H9 (cell line): ENCODE data around the gene THRB. TPM values are rescaled to one million over a fixed set of nuclear protein-coding genes. Genes with fewer than 3 reads are reported as not detected.
"Not testable (repeated sequence)": the region's sequence is repeated elsewhere in the genome, so short reads cannot be mapped to it uniquely, and the experiment has no call there.

ENCODE experiments used
- DNase-seq: peaks from one replicate; pipeline ENCODE4 v3.0.0-alpha.2; 2017
- H2AFZ ChIP-seq: one replicate; pipeline ENCODE4 v1.6.1; 2013; ENCODE audit warnings: mild to moderate bottlenecking, low read length, control low read depth, moderate library complexity
- H2AK5ac ChIP-seq: 2 replicates; pipeline ENCODE4 v1.6.1; 2013; ENCODE audit warnings: low read length, control low read depth, mixed read lengths; ENCODE audit not compliant: insufficient read length
- H2BK120ac ChIP-seq: one replicate; pipeline ENCODE4 v1.6.1; 2013; ENCODE audit warnings: low read depth, mild to moderate bottlenecking, low read length, control low read depth, inconsistent platforms; ENCODE audit not compliant: poor library complexity, severe bottlenecking
- H2BK12ac ChIP-seq: 2 replicates; pipeline ENCODE4 v1.6.1; 2013; ENCODE audit warnings: low read length, control low read depth, mixed read lengths, low read depth; ENCODE audit not compliant: insufficient read length
- H2BK15ac ChIP-seq: 2 replicates; pipeline ENCODE4 v1.6.1; 2013; ENCODE audit warnings: low read depth, low read length, control low read depth
- H2BK20ac ChIP-seq: one replicate; pipeline ENCODE4 v1.6.1; 2013; ENCODE audit warnings: low read depth, mild to moderate bottlenecking, low read length, control low read depth, inconsistent platforms; ENCODE audit not compliant: poor library complexity, severe bottlenecking
- H2BK5ac ChIP-seq: 2 replicates; pipeline ENCODE4 v1.6.1; 2013; ENCODE audit warnings: low read length, control low read depth, mixed read lengths; ENCODE audit not compliant: insufficient read length
- H3K14ac ChIP-seq: 2 replicates; pipeline ENCODE4 v1.6.1; 2013; ENCODE audit warnings: low read length, control low read depth; ENCODE audit not compliant: insufficient read depth
- H3K18ac ChIP-seq: 2 replicates; pipeline ENCODE4 v1.6.1; 2013; ENCODE audit warnings: low read depth, mild to moderate bottlenecking, mixed read lengths, low read length, control low read depth; ENCODE audit not compliant: insufficient read length
- H3K23ac ChIP-seq: 2 replicates; pipeline ENCODE4 v1.6.1; 2013; ENCODE audit warnings: low read length, control low read depth, mixed read lengths, low read depth; ENCODE audit not compliant: insufficient read length
- H3K23me2 ChIP-seq: 2 replicates; pipeline ENCODE4 v1.6.1; 2013; ENCODE audit warnings: low read depth, mild to moderate bottlenecking, mixed read lengths, low read length, control low read depth; ENCODE audit not compliant: insufficient read length, poor library complexity, severe bottlenecking
- H3K27ac ChIP-seq: 2 replicates; pipeline ENCODE4 v1.5.1; 2013; ENCODE audit warnings: low read length, control low read depth, mixed read lengths, low read depth; ENCODE audit not compliant: insufficient read length
- H3K27me3 ChIP-seq: 2 replicates; pipeline ENCODE4 v1.6.1; 2013; ENCODE audit warnings: low read length, control low read depth, inconsistent platforms; ENCODE audit not compliant: insufficient read depth
- H3K4ac ChIP-seq: 2 replicates; pipeline ENCODE4 v1.6.1; 2013; ENCODE audit warnings: low read depth, mild to moderate bottlenecking, control low read depth, inconsistent platforms, low read length, moderate library complexity
- H3K4me1 ChIP-seq: 2 replicates; pipeline ENCODE4 v1.6.1; 2013; ENCODE audit warnings: low read length, control low read depth, inconsistent platforms; ENCODE audit not compliant: insufficient read depth
- H3K4me2 ChIP-seq: 2 replicates; pipeline ENCODE4 v1.6.1; 2013; ENCODE audit warnings: low read length, control low read depth, mixed read lengths; ENCODE audit not compliant: insufficient read length, insufficient read depth
- H3K56ac ChIP-seq: 2 replicates; pipeline ENCODE4 v1.6.1; 2013; ENCODE audit warnings: low read depth, mild to moderate bottlenecking, mixed read lengths, low read length, control low read depth; ENCODE audit not compliant: insufficient read length
- H3K79me1 ChIP-seq: 2 replicates; pipeline ENCODE4 v1.6.1; 2013; ENCODE audit warnings: low read depth, mild to moderate bottlenecking, moderate library complexity, low read length, control low read depth, inconsistent platforms; ENCODE audit not compliant: insufficient read depth, poor library complexity, severe bottlenecking
- H3K79me2 ChIP-seq: 2 replicates; pipeline ENCODE4 v1.6.1; 2013; ENCODE audit warnings: low read length, control low read depth, inconsistent platforms; ENCODE audit not compliant: insufficient read depth
- H3K9ac ChIP-seq: 2 replicates; pipeline ENCODE4 v1.6.1; 2013; ENCODE audit warnings: low read length, control low read depth, mixed read lengths; ENCODE audit not compliant: insufficient read length; ENCODE audit errors: extremely low read depth
- H3K9me3 ChIP-seq: one replicate; pipeline ENCODE4 v1.6.1; 2013; ENCODE audit warnings: low read depth, low read length, inconsistent platforms; ENCODE audit not compliant: control insufficient read depth
- H3T11ph ChIP-seq: one replicate; pipeline ENCODE4 v1.6.1; 2013; ENCODE audit warnings: mild to moderate bottlenecking, low read length, control low read depth, inconsistent platforms
- H4K20me1 ChIP-seq: one replicate; pipeline ENCODE4 v1.6.1; 2013; ENCODE audit not compliant: control insufficient read depth, insufficient read length, insufficient read depth
- H4K5ac ChIP-seq: 2 replicates; pipeline ENCODE4 v1.6.1; 2013; ENCODE audit warnings: low read depth, mild to moderate bottlenecking, mixed read lengths, low read length, control low read depth; ENCODE audit not compliant: insufficient read length
- H4K8ac ChIP-seq: replicated peaks from 2 replicates; pipeline ENCODE4 v1.6.1; 2013; ENCODE audit warnings: low read length, control low read depth, mixed read lengths, low read depth; ENCODE audit not compliant: insufficient read length
- H4K91ac ChIP-seq: 2 replicates; pipeline ENCODE4 v1.6.1; 2013; ENCODE audit warnings: low read depth, mild to moderate bottlenecking, moderate library complexity, mixed read lengths, low read length, control low read depth; ENCODE audit not compliant: insufficient read length
- H3K27ac Mint-ChIP-seq, 3 experiments: 2 replicates in 2 of 3; 3 replicates in 1 of 3; pipeline ENCODE4 v1.8.0; 2020 to 2021; ENCODE audit warnings: mixed read lengths in 3 of 3, mild to moderate bottlenecking in 1 of 3, moderate library complexity in 1 of 3
- H3K27me3 Mint-ChIP-seq: 2 replicates; pipeline ENCODE4 v1.8.0; 2021; ENCODE audit warnings: low read depth, mild to moderate bottlenecking, moderate library complexity, mixed read lengths
- H3K36me3 Mint-ChIP-seq, 3 experiments: 2 replicates in 2 of 3; 3 replicates in 1 of 3; pipeline ENCODE4 v1.8.0; 2020 to 2021; ENCODE audit warnings: low read depth in 3 of 3, mixed read lengths in 3 of 3; ENCODE audit not compliant: insufficient read depth in 1 of 3
- H3K4me1 Mint-ChIP-seq, 2 experiments: 2 replicates each; pipeline ENCODE4 v1.8.0; 2020; ENCODE audit warnings: mixed read lengths in 2 of 2
- H3K4me3 Mint-ChIP-seq, 2 experiments: 2 replicates in 1 of 2; 3 replicates in 1 of 2; pipeline ENCODE4 v1.8.0; 2020 to 2021; ENCODE audit warnings: mild to moderate bottlenecking in 2 of 2, mixed read lengths in 2 of 2, moderate library complexity in 1 of 2
- H3K9me3 Mint-ChIP-seq, 2 experiments: 2 replicates in 1 of 2; 3 replicates in 1 of 2; pipeline ENCODE4 v1.8.0; 2020; ENCODE audit warnings: mild to moderate bottlenecking in 2 of 2, mixed read lengths in 2 of 2, moderate library complexity in 1 of 2
- WGBS: extraction: QIAGEN DNeasy Blood & Tissue Kit; methylation state at CpG from one replicate; pipeline ENCODE4 v1.1.7; 2013; ENCODE audit warnings: missing lambda C conversion rate, low lambda C conversion rate, mixed read lengths; ENCODE audit not compliant: insufficient read length; ENCODE audit errors: extremely low coverage; 5-methylcytosine and 5-hydroxymethylcytosine counted together
- total RNA-seq: library from RNA; stranded (reverse); gene quantifications from 2 replicates; pipeline ENCODE4 v1.2.1, GENCODE V29; 2021
- TF ChIP-seq, protein P1 (sequence below): fragments of 200-600 bp; sonication (generic); conservative IDR thresholded peaks from 3 replicates; pipeline ENCODE4 v1.8.0; 2021; ENCODE audit warnings: antibody characterized with exemption, mild to moderate bottlenecking

THRB gene
- total RNA-seq, 1 experiment from 2014 or later, result 8.6 TPM

DNA sequence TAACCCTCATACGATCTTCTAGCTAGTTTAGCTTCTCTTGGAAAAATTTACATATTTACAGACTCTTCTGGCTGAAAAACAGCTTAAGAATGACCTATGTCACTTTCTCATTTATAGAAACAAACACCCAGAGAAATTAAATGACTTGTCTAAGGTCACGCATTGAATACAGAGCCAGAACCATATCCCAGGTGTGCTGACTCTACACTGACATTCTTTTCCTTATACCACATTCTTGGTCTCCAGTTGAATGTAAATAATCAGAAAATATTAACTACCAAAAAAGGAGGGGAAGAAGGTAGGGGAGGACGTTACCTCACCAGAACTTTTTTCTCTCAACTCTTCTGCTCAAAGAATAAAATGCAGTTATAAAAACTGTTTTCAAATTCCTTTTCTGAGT is 95.0 kb downstream of the THRB start:
- H3K27me3 Mint-ChIP-seq, result peaks cover 35% of the 10 kb centered on the region
- no peak overlapping the region for H3K27ac Mint-ChIP-seq
- Histone ChIP-seq H2BK15ac (no peak overlapping the region), H3K9ac (no peak overlapping the region), H2BK120ac (no peak overlapping the region), H4K8ac (no peak overlapping the region), H2BK20ac (no peak overlapping the region), H4K20me1 (no peaks in the 10 kb centered on the region), H3K79me1 (no peaks in the 10 kb centered on the region), H4K5ac (no peak overlapping the region), H3K4me1 (no peaks in the 10 kb centered on the region; the same call in 1 of the 2 replicates), H3K23ac (no peak overlapping the region), H3K27ac (no peak overlapping the region), H4K91ac (no peak overlapping the region), H2AFZ (no peak overlapping the region), H2BK5ac (no peak overlapping the region), H3T11ph (no peak overlapping the region), H3K56ac (no peak overlapping the region), H3K79me2 (no peaks in the 10 kb centered on the region), H2AK5ac (no peak overlapping the region), H3K18ac (no peak overlapping the region), H3K14ac (no peak overlapping the region), H3K27me3 (peaks cover 2% of the 10 kb centered on the region; the same call in 1 of the 2 replicates), H3K4ac (no peak overlapping the region), H3K23me2 (no peaks in the 10 kb centered on the region), H2BK12ac (no peak overlapping the region), H3K4me2 (no peak overlapping the region), H3K9me3 (no peaks in the 10 kb centered on the region)
- WGBS, result no CpG with 5 or more reads among the region's 3 CpGs
- TF ChIP-seq, protein P1, sequence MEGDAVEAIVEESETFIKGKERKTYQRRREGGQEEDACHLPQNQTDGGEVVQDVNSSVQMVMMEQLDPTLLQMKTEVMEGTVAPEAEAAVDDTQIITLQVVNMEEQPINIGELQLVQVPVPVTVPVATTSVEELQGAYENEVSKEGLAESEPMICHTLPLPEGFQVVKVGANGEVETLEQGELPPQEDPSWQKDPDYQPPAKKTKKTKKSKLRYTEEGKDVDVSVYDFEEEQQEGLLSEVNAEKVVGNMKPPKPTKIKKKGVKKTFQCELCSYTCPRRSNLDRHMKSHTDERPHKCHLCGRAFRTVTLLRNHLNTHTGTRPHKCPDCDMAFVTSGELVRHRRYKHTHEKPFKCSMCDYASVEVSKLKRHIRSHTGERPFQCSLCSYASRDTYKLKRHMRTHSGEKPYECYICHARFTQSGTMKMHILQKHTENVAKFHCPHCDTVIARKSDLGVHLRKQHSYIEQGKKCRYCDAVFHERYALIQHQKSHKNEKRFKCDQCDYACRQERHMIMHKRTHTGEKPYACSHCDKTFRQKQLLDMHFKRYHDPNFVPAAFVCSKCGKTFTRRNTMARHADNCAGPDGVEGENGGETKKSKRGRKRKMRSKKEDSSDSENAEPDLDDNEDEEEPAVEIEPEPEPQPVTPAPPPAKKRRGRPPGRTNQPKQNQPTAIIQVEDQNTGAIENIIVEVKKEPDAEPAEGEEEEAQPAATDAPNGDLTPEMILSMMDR, result no peak
- peaks cover 0 to 13% (median 0%) of the 10 kb centered on the region in 3 experiments; a peak in 2 of 7 replicates for H3K36me3 Mint-ChIP-seq
- peaks cover 24 to 26% of the 10 kb centered on the region in 2 experiments for H3K4me1 Mint-ChIP-seq
- no peak overlapping the region for H3K4me3 Mint-ChIP-seq
- no peak for DNase-seq
- peaks cover 5 to 6% of the 10 kb centered on the region in 2 experiments; a peak in 2 of 5 replicates for H3K9me3 Mint-ChIP-seq

- not testable (repeated sequence) for H2BK15ac ChIP-seq, H2BK12ac ChIP-seq, H4K8ac ChIP-seq, H3K27me3 ChIP-seq, H3K4me3 Mint-ChIP-seq, H2BK20ac ChIP-seq, H3K9ac ChIP-seq, H3K4me2 ChIP-seq, H3K18ac ChIP-seq, H3K23ac ChIP-seq, H4K5ac ChIP-seq, H3K4ac ChIP-seq, H3K79me1 ChIP-seq, H2BK5ac ChIP-seq, H3T11ph ChIP-seq, H4K91ac ChIP-seq, H3K36me3 Mint-ChIP-seq, H3K14ac ChIP-seq, H4K20me1 ChIP-seq, H3K23me2 ChIP-seq, H2AK5ac ChIP-seq, DNase-seq, H3K4me1 ChIP-seq, H3K9me3 Mint-ChIP-seq, H2BK120ac ChIP-seq, H3K27ac ChIP-seq, H3K56ac ChIP-seq, H2AFZ ChIP-seq, H3K9me3 ChIP-seq, H3K27ac Mint-ChIP-seq, H3K79me2 ChIP-seq
- Mint-ChIP-seq H3K4me1 (peaks cover 24 to 28% of the 10 kb centered on the region in 2 experiments), H3K27me3 (peaks cover 44% of the 10 kb centered on the region)
- WGBS, result no CpG with 5 or more reads among the region's 5 CpGs
Observed at GRCh38 chr3:24398712-24399111, 95.9 kb downstream of the THRB start.
